Spleen (tissue), 11 donors: ENCODE results near the gene SGPP1. TPM values are rescaled to one million over a fixed set of nuclear protein-coding genes. Genes with fewer than 3 reads are reported as not detected.

Experiments
- DNase-seq: peaks from one replicate; pipeline ENCODE4 v3.0.0-alpha.2; 2020
- H3K27ac ChIP-seq, 8 donors: fragments of 200-600 bp; sonication (generic) in 7 of 8; 1 replicate in 4 of 8; 2 replicates in 4 of 8; pipeline versions ENCODE4 v1.5.0 to v1.8.0; 2016 to 2021; ENCODE audit warnings: inconsistent platforms in 4 of 8, mild to moderate bottlenecking in 4 of 8, moderate library complexity in 1 of 8
- H3K27me3 ChIP-seq, 7 donors: fragments of 200-600 bp; sonication (generic) in 6 of 7; replicated peaks in 1 of 7; 1 replicate in 4 of 7; 2 replicates in 3 of 7; pipeline versions ENCODE4 v1.5.0 to v1.8.0; 2016 to 2021; ENCODE audit warnings: inconsistent platforms in 3 of 7, mild to moderate bottlenecking in 1 of 7
- H3K36me3 ChIP-seq, 6 donors: fragments of 200-600 bp; sonication (generic) in 5 of 6; 1 replicate in 4 of 6; 2 replicates in 2 of 6; pipeline versions ENCODE4 v1.5.0 to v1.8.0; 2016 to 2021; ENCODE audit warnings: inconsistent platforms in 2 of 6
- H3K4me1 ChIP-seq, 6 donors: fragments of 200-600 bp; sonication (generic) in 5 of 6; 1 replicate in 3 of 6; 2 replicates in 3 of 6; pipeline versions ENCODE4 v1.5.0 to v1.8.0; 2016 to 2021; ENCODE audit warnings: inconsistent platforms in 3 of 6
- H3K4me3 ChIP-seq, 8 donors: fragments of 200-600 bp; sonication (generic) in 7 of 8; 1 replicate in 4 of 8; 2 replicates in 4 of 8; pipeline versions ENCODE4 v1.5.0 to v1.8.0; 2016 to 2021; ENCODE audit warnings: inconsistent platforms in 4 of 8, mild to moderate bottlenecking in 4 of 8, moderate library complexity in 2 of 8
- H3K9me3 ChIP-seq, 8 donors: fragments of 200-600 bp; sonication (generic) in 7 of 8; 1 replicate in 4 of 8; 2 replicates in 4 of 8; pipeline versions ENCODE4 v1.5.0 to v1.8.0; 2016 to 2021; ENCODE audit warnings: inconsistent platforms in 4 of 8
- CTCF ChIP-seq, 11 experiments: fragments of 200-600 bp in 7 of 11; fragments of 450-650 bp in 4 of 11; sonication (generic) in 4 of 11; IDR thresholded peaks in 8 of 11; conservative IDR thresholded peaks in 3 of 11; 1 replicate in 7 of 11; 2 replicates in 4 of 11; pipeline versions ENCODE4 v1.4.0 to v1.8.0; 2016 to 2021; ENCODE audit warnings: antibody characterized with exemption in 11 of 11, inconsistent platforms in 4 of 11, mild to moderate bottlenecking in 1 of 11
- POLR2A ChIP-seq, 3 donors: fragments of 450-650 bp; IDR thresholded peaks; one replicate each; pipeline ENCODE4 v1.5.1; 2017; ENCODE audit warnings: antibody characterized with exemption in 3 of 3, mild to moderate bottlenecking in 1 of 3
- POLR2AphosphoS5 ChIP-seq, 3 donors: sonication (generic); formaldehyde crosslinking; IDR thresholded peaks; one replicate each; pipeline ENCODE4 v1.5.1; 2017; ENCODE audit warnings: antibody characterized with exemption in 3 of 3
- WGBS, 5 donors: extraction: QIAGEN DNeasy Blood & Tissue Kit in 3 of 5; methylation state at CpG; one replicate each; pipeline versions ENCODE4 v1.1.5 to v1.1.7; 2013 to 2018; 5-methylcytosine and 5-hydroxymethylcytosine counted together
- intact Hi-C: fragments of 100-400 bp; cut with DNase I; formaldehyde crosslinking; loops from one replicate; pipeline ENCODE4 v1.15.0; 2023; ENCODE audit warnings: low total_unique reads
- polyA plus RNA-seq, 3 donors: library from polyadenylated mRNA; stranded (reverse); fragments of 200-250 nt; gene quantifications; one replicate each; pipeline ENCODE4 v1.2.1, GENCODE V29; 2013
- total RNA-seq, 7 donors: library from RNA; depleted of rRNA in 3 of 7; stranded (reverse); fragments of >200 nt in 3 of 7; fragmentation: NEBNext Ultra II Directional in 4 of 7; extraction: Animal tissue kit (Norgen Biotek cat#: 25700) in 4 of 7; gene quantifications; one replicate each; pipeline versions ENCODE4 v1.1.0 to v1.2.1, GENCODE V29; 2016 to 2021
- donor health status: healthy with polysubstance abuse.
- donor health status: DM: no; HTN: no; CAD: no; lungs with moderate emphysema.
- donor health status: DM: no; HTN: no; CAD: no.
- donor health status: Bipolar disorder and iron deficiency.
- donor health status: healthy.
- donor health status: DM: no; HTN: no; CAD: no.
- donor health status: DM: yes; HTN: yes; CAD: no.

Gene SGPP1
- total and polyA plus RNA-seq, 10 donors, result 18.5 to 36.1 (median 27.4) TPM

GRCh38 chr14:63671987-63672386, 55.9 kb downstream of the SGPP1 start:
- no peak for DNase-seq
- H3K36me3 ChIP-seq, result peaks cover 0 to 10% (median 3%) of the 10 kb centered on the region in 6 donors
- WGBS, 5 donors, result 86 to 95% (median 90%) methylated on average over 3 of the region's 3 CpGs
- no peaks in the 10 kb centered on the region for H3K27me3 ChIP-seq
- intact Hi-C loops, result no loop called here
- TF ChIP-seq CTCF (IDR thresholded peaks at IDR 0.05 in 8 of 11, conservative IDR thresholded peaks at IDR 0.05 in 3 of 11), result no peak
- TF ChIP-seq POLR2AphosphoS5 (IDR thresholded peaks at IDR 0.05), result no peak
- TF ChIP-seq POLR2A (IDR thresholded peaks at IDR 0.05), result no peak
- no peaks in the 10 kb centered on the region for H3K4me1 ChIP-seq
- H3K27ac ChIP-seq, result no peak overlapping the region
- H3K4me3 ChIP-seq, result no peak overlapping the region
- no peaks in the 10 kb centered on the region for H3K9me3 ChIP-seq

GRCh38 chr14:63670692-63671091, 57.2 kb downstream of the SGPP1 start:
- Histone ChIP-seq H3K27ac (no peak overlapping the region), H3K9me3 (no peaks in the 10 kb centered on the region), H3K4me1 (no peaks in the 10 kb centered on the region), H3K27me3 (no peaks in the 10 kb centered on the region), H3K4me3 (no peak overlapping the region), H3K36me3 (no peaks in the 10 kb centered on the region)
- intact Hi-C loops, result no loop called here
- TF ChIP-seq POLR2A (IDR thresholded peaks at IDR 0.05) (no peak), CTCF (IDR thresholded peaks at IDR 0.05 in 8 of 11, conservative IDR thresholded peaks at IDR 0.05 in 3 of 11) (no peak), POLR2AphosphoS5 (IDR thresholded peaks at IDR 0.05) (no peak)
- no peak for DNase-seq

- Histone ChIP-seq H3K4me1 (no peaks in the 10 kb centered on the region), H3K9me3 (no peaks in the 10 kb centered on the region), H3K27me3 (no peaks in the 10 kb centered on the region), H3K36me3 (no peaks in the 10 kb centered on the region), H3K4me3 (no peak overlapping the region), H3K27ac (no peak overlapping the region)
- no peak for TF ChIP-seq CTCF (IDR thresholded peaks at IDR 0.05 in 8 of 11, conservative IDR thresholded peaks at IDR 0.05 in 3 of 11)
- no peak for TF ChIP-seq POLR2A (IDR thresholded peaks at IDR 0.05)
- no peak for TF ChIP-seq POLR2AphosphoS5 (IDR thresholded peaks at IDR 0.05)
- intact Hi-C loops, result no loop called here
- 82 to 94% (median 88%) methylated on average over 1 of the region's 1 CpG for WGBS, 5 donors
- no peak for DNase-seq
Observed at GRCh38 chr14:63666335-63666734, 61.5 kb downstream of the SGPP1 start.

GRCh38 chr14:63663428-63664341, 64.2 kb downstream of the SGPP1 start:
- 93 to 97% (median 96%) methylated on average over 10 to 12 of the region's 12 CpGs for WGBS, 5 donors
- Histone ChIP-seq H3K36me3 (peaks cover 0 to 3% (median 0%) of the 10 kb centered on the region in 6 donors), H3K27ac (no peak overlapping the region), H3K9me3 (no peaks in the 10 kb centered on the region), H3K27me3 (no peaks in the 10 kb centered on the region), H3K4me3 (no peak overlapping the region), H3K4me1 (no peaks in the 10 kb centered on the region)
- peak in 1 of 3 donors; percentile 39 for TF ChIP-seq POLR2AphosphoS5 (IDR thresholded peaks at IDR 0.05)
- TF ChIP-seq CTCF (IDR thresholded peaks at IDR 0.05 in 8 of 11, conservative IDR thresholded peaks at IDR 0.05 in 3 of 11), result no peak
- DNase-seq, result no peak
- intact Hi-C loops, result no loop called here
